GM21737 (cell line): ENCODE measurements around the gene LUZP2.

Experiments
- ATAC-seq: cut with Tn5 transposase; IDR thresholded peaks from one replicate; pipeline ENCODE4 v1.9.1; 2021; ENCODE audit warnings: mild to moderate bottlenecking, moderate library complexity; ENCODE audit not compliant: unreplicated experiment

Gene LUZP2

GRCh38 chr11:25065746-25066145 is 568.9 kb downstream of the LUZP2 start:
- ATAC-seq, result no peak

- ATAC-seq, result no peak
Measured at GRCh38 chr11:25066706-25067105, 569.9 kb downstream of the LUZP2 start.

- no peak for ATAC-seq
Measured at GRCh38 chr11:25068451-25068850, 571.6 kb downstream of the LUZP2 start.

- ATAC-seq, result no peak
Measured at GRCh38 chr11:25094085-25094802, 597.4 kb downstream of the LUZP2 start.

- no peak for ATAC-seq
Measured at GRCh38 chr11:25119416-25119815, 622.6 kb downstream of the LUZP2 start.
